Hepatocyte (in vitro differentiated cells): ENCODE data around the gene COL4A3. TPM values are rescaled to one million over a fixed set of nuclear protein-coding genes. Genes with fewer than 3 reads are reported as not detected.

Experiments
- DNase-seq: peaks from one replicate; pipeline ENCODE4 v3.0.0-alpha.2; 2016; ENCODE audit warnings: low spot score
- H2AFZ ChIP-seq: fragments of 200-600 bp; sonication (generic); 2 replicates; pipeline ENCODE4 v1.6.0; 2016; ENCODE audit warnings: antibody characterized with exemption, mild to moderate bottlenecking
- H3K27ac ChIP-seq: fragments of 200-600 bp; sonication (generic); 2 replicates; pipeline ENCODE4 v1.5.1; 2016; ENCODE audit warnings: mild to moderate bottlenecking
- H3K27me3 ChIP-seq: fragments of 200-600 bp; sonication (generic); 2 replicates; pipeline ENCODE4 v1.6.1; 2016
- H3K36me3 ChIP-seq: fragments of 200-600 bp; sonication (generic); replicated peaks from 2 replicates; pipeline ENCODE4 v1.5.1; 2016; ENCODE audit warnings: low read depth; ENCODE audit not compliant: insufficient read depth
- H3K4me1 ChIP-seq: fragments of 200-600 bp; sonication (generic); 2 replicates; pipeline ENCODE4 v1.5.1; 2016; ENCODE audit warnings: mild to moderate bottlenecking, moderate library complexity; ENCODE audit not compliant: insufficient read depth
- H3K4me2 ChIP-seq: fragments of 200-600 bp; sonication (generic); 2 replicates; pipeline ENCODE4 v1.6.0; 2016
- H3K4me3 ChIP-seq: fragments of 200-600 bp; sonication (generic); 2 replicates; pipeline ENCODE4 v1.5.1; 2016; ENCODE audit warnings: mild to moderate bottlenecking
- H3K79me2 ChIP-seq: fragments of 200-600 bp; sonication (generic); 2 replicates; pipeline ENCODE4 v1.6.0; 2017; ENCODE audit warnings: mild to moderate bottlenecking
- H3K9me2 ChIP-seq: fragments of 200-600 bp; sonication (generic); replicated peaks from 2 replicates; pipeline ENCODE4 v1.6.0; 2017; ENCODE audit warnings: mild to moderate bottlenecking; ENCODE audit not compliant: insufficient read depth
- H3K9me3 ChIP-seq: fragments of 200-600 bp; sonication (generic); 2 replicates; pipeline ENCODE4 v1.5.1; 2016; ENCODE audit warnings: low read depth, mild to moderate bottlenecking
- H4K20me1 ChIP-seq: fragments of 200-600 bp; sonication (generic); 2 replicates; pipeline ENCODE4 v1.6.0; 2016; ENCODE audit warnings: mild to moderate bottlenecking; ENCODE audit not compliant: insufficient read depth, poor library complexity, severe bottlenecking
- EZH2 ChIP-seq: fragments of 200-600 bp; sonication (generic); IDR thresholded peaks from 2 replicates; pipeline ENCODE4 v1.6.1; 2016; ENCODE audit warnings: antibody characterized with exemption, mild to moderate bottlenecking, borderline replicate concordance
- EZH2phosphoT487 ChIP-seq: fragments of 200-600 bp; sonication (generic); IDR thresholded peaks from one replicate; pipeline ENCODE4 v1.6.1; 2018; ENCODE audit warnings: antibody characterized with exemption, mild to moderate bottlenecking, low read depth, moderate library complexity; ENCODE audit not compliant: unreplicated experiment, severe bottlenecking
- WGBS: methylation state at CpG from one replicate; pipeline ENCODE4 v1.1.6; 2016; ENCODE audit warnings: low lambda C conversion rate; ENCODE audit errors: missing lambda C conversion rate; 5-methylcytosine and 5-hydroxymethylcytosine counted together
- polyA plus RNA-seq: library from polyadenylated mRNA; unstranded; fragments of >200 nt; fragmentation: Nextera tagmentation; extraction: Ambion mirVana; gene quantifications from 2 replicates; pipeline ENCODE4 v1.2.1, GENCODE V29; 2016
- total RNA-seq: library from RNA; depleted of rRNA; stranded (reverse); fragments of >200 nt; gene quantifications from 2 replicates; pipeline ENCODE4 v1.2.3, GENCODE V29; 2014
- TF ChIP-seq, protein P1 (sequence below): fragments of 200-600 bp; sonication (generic); IDR thresholded peaks from 2 replicates; pipeline ENCODE4 v1.5.1; 2016; ENCODE audit warnings: antibody characterized with exemption, mild to moderate bottlenecking; ENCODE audit not compliant: poor library complexity

Gene COL4A3
- total and polyA plus RNA-seq, 2 experiments from 2014 or later = 0.50 TPM; not detected in 1

- no peak overlapping the region for H2AFZ ChIP-seq
- H3K4me2 ChIP-seq = no peak overlapping the region
- WGBS = 46% methylated on average over 2 of the region's 2 CpGs
- no peak overlapping the region for H3K27ac ChIP-seq
- H3K9me3 ChIP-seq = no peaks in the 10 kb centered on the region
- no peak for DNase-seq
- H3K4me3 ChIP-seq = no peak overlapping the region
- TF ChIP-seq EZH2phosphoT487 (no peak), EZH2 (no peak)
- TF ChIP-seq, protein P1, sequence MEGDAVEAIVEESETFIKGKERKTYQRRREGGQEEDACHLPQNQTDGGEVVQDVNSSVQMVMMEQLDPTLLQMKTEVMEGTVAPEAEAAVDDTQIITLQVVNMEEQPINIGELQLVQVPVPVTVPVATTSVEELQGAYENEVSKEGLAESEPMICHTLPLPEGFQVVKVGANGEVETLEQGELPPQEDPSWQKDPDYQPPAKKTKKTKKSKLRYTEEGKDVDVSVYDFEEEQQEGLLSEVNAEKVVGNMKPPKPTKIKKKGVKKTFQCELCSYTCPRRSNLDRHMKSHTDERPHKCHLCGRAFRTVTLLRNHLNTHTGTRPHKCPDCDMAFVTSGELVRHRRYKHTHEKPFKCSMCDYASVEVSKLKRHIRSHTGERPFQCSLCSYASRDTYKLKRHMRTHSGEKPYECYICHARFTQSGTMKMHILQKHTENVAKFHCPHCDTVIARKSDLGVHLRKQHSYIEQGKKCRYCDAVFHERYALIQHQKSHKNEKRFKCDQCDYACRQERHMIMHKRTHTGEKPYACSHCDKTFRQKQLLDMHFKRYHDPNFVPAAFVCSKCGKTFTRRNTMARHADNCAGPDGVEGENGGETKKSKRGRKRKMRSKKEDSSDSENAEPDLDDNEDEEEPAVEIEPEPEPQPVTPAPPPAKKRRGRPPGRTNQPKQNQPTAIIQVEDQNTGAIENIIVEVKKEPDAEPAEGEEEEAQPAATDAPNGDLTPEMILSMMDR = no peak
- no peaks in the 10 kb centered on the region for H3K4me1 ChIP-seq
- no peaks in the 10 kb centered on the region for H3K79me2 ChIP-seq
- no peaks in the 10 kb centered on the region for H3K36me3 ChIP-seq
- no peaks in the 10 kb centered on the region for H4K20me1 ChIP-seq
- no peaks in the 10 kb centered on the region for H3K9me2 ChIP-seq
- no peaks in the 10 kb centered on the region for H3K27me3 ChIP-seq
These were observed 148.2 kb downstream of the COL4A3 start for GRCh38 chr2:227312579-227312978.

GRCh38 chr2:227313310-227313709 is 148.9 kb downstream of the COL4A3 start:
- Histone ChIP-seq H3K9me2 (no peaks in the 10 kb centered on the region), H3K36me3 (no peaks in the 10 kb centered on the region), H3K9me3 (no peaks in the 10 kb centered on the region), H3K4me2 (no peak overlapping the region), H3K27ac (no peak overlapping the region), H2AFZ (no peak overlapping the region), H3K27me3 (no peaks in the 10 kb centered on the region), H4K20me1 (no peaks in the 10 kb centered on the region), H3K4me1 (no peaks in the 10 kb centered on the region), H3K4me3 (no peak overlapping the region), H3K79me2 (no peaks in the 10 kb centered on the region)
- TF ChIP-seq EZH2 (no peak), EZH2phosphoT487 (no peak)
- TF ChIP-seq, protein P1 = no peak
- no peak for DNase-seq
- 83% methylated on average over 1 of the region's 1 CpG for WGBS

- H4K20me1 ChIP-seq = no peaks in the 10 kb centered on the region
- no peak overlapping the region for H3K4me2 ChIP-seq
- no peak for TF ChIP-seq EZH2phosphoT487
- no peak for TF ChIP-seq EZH2
- TF ChIP-seq, protein P1 = no peak
- WGBS = 100% methylated on average over 2 of the region's 2 CpGs
- no peaks in the 10 kb centered on the region for H3K36me3 ChIP-seq
- DNase-seq = no peak
- H3K9me3 ChIP-seq = no peaks in the 10 kb centered on the region
- H3K27me3 ChIP-seq = no peaks in the 10 kb centered on the region
- H3K79me2 ChIP-seq = no peaks in the 10 kb centered on the region
- H3K4me1 ChIP-seq = no peaks in the 10 kb centered on the region
- no peak overlapping the region for H3K27ac ChIP-seq
- no peak overlapping the region for H2AFZ ChIP-seq
- H3K4me3 ChIP-seq = no peak overlapping the region
- H3K9me2 ChIP-seq = no peaks in the 10 kb centered on the region
These were observed 153.4 kb downstream of the COL4A3 start for GRCh38 chr2:227317834-227318233.
